Thymus (tissue), 11 donors: ENCODE data around the gene NWD2. TPM values are rescaled to one million over a fixed set of nuclear protein-coding genes. Genes with fewer than 3 reads are reported as not detected.

Experiments used
- DNase-seq, 9 donors: peaks; one replicate each; pipeline ENCODE4 v3.0.0-alpha.2; 2013; ENCODE audit warnings: low spot score in 9 of 9, low read depth in 6 of 9, missing footprints in 1 of 9
- H3K27ac ChIP-seq, 2 donors: one replicate each; pipeline ENCODE4 v1.5.1; 2013; ENCODE audit warnings: control low read depth in 1 of 2, low read depth in 1 of 2, low read length in 1 of 2, mild to moderate bottlenecking in 1 of 2, moderate library complexity in 1 of 2
- H3K27me3 ChIP-seq, 2 donors: one replicate each; pipeline ENCODE4 v1.5.1; 2013; ENCODE audit warnings: low read length in 1 of 2; ENCODE audit not compliant: control insufficient read depth in 2 of 2, insufficient read depth in 1 of 2
- H3K36me3 ChIP-seq, 2 donors: one replicate each; pipeline ENCODE4 v1.5.1; 2013; ENCODE audit warnings: low read length in 1 of 2, mild to moderate bottlenecking in 1 of 2, moderate library complexity in 1 of 2; ENCODE audit not compliant: control insufficient read depth in 2 of 2, insufficient read depth in 2 of 2
- H3K4me1 ChIP-seq, 2 donors: one replicate each; pipeline ENCODE4 v1.5.1; 2013; ENCODE audit warnings: low read length in 2 of 2; ENCODE audit not compliant: control insufficient read depth in 2 of 2, insufficient read depth in 2 of 2
- H3K4me3 ChIP-seq, 2 donors: one replicate each; pipeline ENCODE4 v1.5.1; 2013; ENCODE audit warnings: low read length in 2 of 2, control low read depth in 1 of 2, mild to moderate bottlenecking in 1 of 2
- H3K9me3 ChIP-seq, 2 donors: one replicate each; pipeline ENCODE4 v1.5.1; 2013; ENCODE audit warnings: low read length in 1 of 2, mild to moderate bottlenecking in 1 of 2; ENCODE audit not compliant: control insufficient read depth in 2 of 2, insufficient read depth in 1 of 2
- WGBS: extraction: QIAGEN DNeasy Blood & Tissue Kit; methylation state at CpG from one replicate; pipeline ENCODE4 v1.1.7; 2013; 5-methylcytosine and 5-hydroxymethylcytosine counted together
- polyA plus RNA-seq: library from polyadenylated mRNA; stranded (reverse); fragments of 200-250 nt; gene quantifications from one replicate; pipeline ENCODE4 v1.2.3, GENCODE V29; 2013
- total RNA-seq: library from RNA; stranded (reverse); fragments of 120-200 nt; gene quantifications from one replicate; pipeline ENCODE4 v1.2.4, GENCODE V29; 2013
- donor health status: healthy.

NWD2 gene
- total and polyA plus RNA-seq, 2 donors, result under 0.01 to 0.11 TPM

- no peaks in the 10 kb centered on the region for H3K36me3 ChIP-seq
- no peaks in the 10 kb centered on the region for H3K27me3 ChIP-seq
- no peak overlapping the region for H3K4me3 ChIP-seq
- no peaks in the 10 kb centered on the region for H3K9me3 ChIP-seq
- DNase-seq, result no peak
- no peak overlapping the region for H3K27ac ChIP-seq
- 77% methylated on average over 2 of the region's 2 CpGs for whole genome bisulfite sequencing
- no peaks in the 10 kb centered on the region for H3K4me1 ChIP-seq
Measured at GRCh38 chr4:37322122-37322521, 77.6 kb downstream of the NWD2 start.

GRCh38 chr4:37324546-37324945 is 80.0 kb downstream of the NWD2 start:
- no peaks in the 10 kb centered on the region for H3K9me3 ChIP-seq
- WGBS, result 95% methylated on average over 6 of the region's 6 CpGs
- no peaks in the 10 kb centered on the region for H3K4me1 ChIP-seq
- H3K36me3 ChIP-seq, result no peaks in the 10 kb centered on the region
- no peak for DNase-seq
- no peaks in the 10 kb centered on the region for H3K27me3 ChIP-seq
- no peak overlapping the region for H3K27ac ChIP-seq
- no peak overlapping the region for H3K4me3 ChIP-seq

- H3K9me3 ChIP-seq, result no peaks in the 10 kb centered on the region
- no peaks in the 10 kb centered on the region for H3K36me3 ChIP-seq
- no peaks in the 10 kb centered on the region for H3K4me1 ChIP-seq
- no peaks in the 10 kb centered on the region for H3K27me3 ChIP-seq
- no peak overlapping the region for H3K4me3 ChIP-seq
- no peak overlapping the region for H3K27ac ChIP-seq
- 71% methylated on average over 1 of the region's 1 CpG for WGBS
- DNase-seq, result no peak
Measured at GRCh38 chr4:37326852-37327251, 82.3 kb downstream of the NWD2 start.

GRCh38 chr4:37338972-37339371 is 94.4 kb downstream of the NWD2 start:
- no peak overlapping the region for H3K27ac ChIP-seq

GRCh38 chr4:37358748-37359147 is 114.2 kb downstream of the NWD2 start:
- Histone ChIP-seq H3K9me3 (no peaks in the 10 kb centered on the region), H3K4me1 (no peaks in the 10 kb centered on the region), H3K36me3 (no peaks in the 10 kb centered on the region), H3K4me3 (no peak overlapping the region), H3K27ac (no peak overlapping the region), H3K27me3 (no peaks in the 10 kb centered on the region)
- WGBS, result 97% methylated on average over 2 of the region's 2 CpGs
- no peak for DNase-seq

More at GRCh38 chr4:37338972-37339371, 94.4 kb downstream of the NWD2 start:
- peak in 1 of 9 donors; percentile 4 for DNase-seq
- Histone ChIP-seq H3K36me3 (no peaks in the 10 kb centered on the region), H3K4me1 (no peaks in the 10 kb centered on the region), H3K4me3 (no peak overlapping the region), H3K27me3 (no peaks in the 10 kb centered on the region), H3K9me3 (no peaks in the 10 kb centered on the region)

- Histone ChIP-seq H3K27me3 (no peaks in the 10 kb centered on the region), H3K27ac (no peak overlapping the region), H3K36me3 (no peaks in the 10 kb centered on the region), H3K9me3 (no peaks in the 10 kb centered on the region), H3K4me3 (no peak overlapping the region), H3K4me1 (no peaks in the 10 kb centered on the region)
- DNase-seq, result no peak
- WGBS, result 66% methylated on average over 4 of the region's 4 CpGs
Measured at GRCh38 chr4:37359261-37359660, 114.7 kb downstream of the NWD2 start.

GRCh38 chr4:37365888-37366287 is 121.3 kb downstream of the NWD2 start:
- H3K27ac ChIP-seq, result no peak overlapping the region
- no peaks in the 10 kb centered on the region for H3K4me1 ChIP-seq
- DNase-seq, result no peak
- H3K36me3 ChIP-seq, result no peaks in the 10 kb centered on the region
- no peaks in the 10 kb centered on the region for H3K9me3 ChIP-seq
- no peaks in the 10 kb centered on the region for H3K27me3 ChIP-seq
- no peak overlapping the region for H3K4me3 ChIP-seq

GRCh38 chr4:37367901-37368300 is 123.4 kb downstream of the NWD2 start:
- H3K4me1 ChIP-seq, result no peaks in the 10 kb centered on the region
- no peaks in the 10 kb centered on the region for H3K9me3 ChIP-seq
- H3K27me3 ChIP-seq, result no peaks in the 10 kb centered on the region
- H3K4me3 ChIP-seq, result no peak overlapping the region
- 93% methylated on average over 3 of the region's 3 CpGs for WGBS
- no peak overlapping the region for H3K27ac ChIP-seq
- H3K36me3 ChIP-seq, result no peaks in the 10 kb centered on the region
- DNase-seq, result no peak

GRCh38 chr4:37370052-37370451 is 125.5 kb downstream of the NWD2 start:
- 96% methylated on average over 2 of the region's 2 CpGs for WGBS
- DNase-seq, result no peak
- no peak overlapping the region for H3K27ac ChIP-seq
- no peaks in the 10 kb centered on the region for H3K4me1 ChIP-seq
- H3K4me3 ChIP-seq, result no peak overlapping the region
- H3K36me3 ChIP-seq, result no peaks in the 10 kb centered on the region
- H3K9me3 ChIP-seq, result no peaks in the 10 kb centered on the region
- H3K27me3 ChIP-seq, result no peaks in the 10 kb centered on the region

- no peak for DNase-seq
- Histone ChIP-seq H3K4me1 (no peaks in the 10 kb centered on the region), H3K27ac (no peak overlapping the region), H3K9me3 (no peaks in the 10 kb centered on the region), H3K4me3 (no peak overlapping the region), H3K27me3 (peaks cover 0 to 2% of the 10 kb centered on the region in 2 donors), H3K36me3 (no peaks in the 10 kb centered on the region)
- WGBS, result 75% methylated on average over 9 of the region's 9 CpGs
Measured at GRCh38 chr4:37381040-37381668, 136.6 kb downstream of the NWD2 start.
